Kasumi-1 (cell line): ENCODE data around the gene BRIP1.
A peak's percentile ranks its signal among the peaks of the same experiment; 100 is the strongest.
"Not testable (repeated sequence)": the region's sequence is repeated elsewhere in the genome, so short reads cannot be mapped to it uniquely, and the experiment has no call there.

Experiments used
- DNase-seq, 2 experiments: peaks; one replicate each; lab custom pipeline; 2025; lab: John Stamatoyannopoulos, UW

The BRIP1 gene

GRCh38 chr17:61799812-61800484, 63.4 kb downstream of the BRIP1 start:
- peak; percentile 42 to 54 for DNase-seq

GRCh38 chr17:61797283-61797682, 66.0 kb downstream of the BRIP1 start:
- no peak for DNase-seq

GRCh38 chr17:61795546-61795945, 67.8 kb downstream of the BRIP1 start:
- no peak for DNase-seq

- DNase-seq = no peak
These were observed 68.5 kb downstream of the BRIP1 start for GRCh38 chr17:61794792-61795191.

GRCh38 chr17:61794242-61794641, 69.1 kb downstream of the BRIP1 start:
- DNase-seq = no peak

- no peak for DNase-seq
These were observed 69.8 kb downstream of the BRIP1 start for GRCh38 chr17:61793565-61793964.

GRCh38 chr17:61789872-61790271, 73.5 kb downstream of the BRIP1 start:
- no peak for DNase-seq

GRCh38 chr17:61786088-61786487, 77.2 kb downstream of the BRIP1 start:
- peak; percentile 27 to 48 for DNase-seq

GRCh38 chr17:61784510-61784909, 78.8 kb downstream of the BRIP1 start:
- no peak for DNase-seq

GRCh38 chr17:61783556-61784304, 79.6 kb downstream of the BRIP1 start:
- no peak for DNase-seq

- no peak for DNase-seq
These were observed 80.2 kb downstream of the BRIP1 start for GRCh38 chr17:61783120-61783519.

GRCh38 chr17:61782683-61783082, 80.6 kb downstream of the BRIP1 start:
- DNase-seq = no peak

GRCh38 chr17:61775364-61775763, 88.0 kb downstream of the BRIP1 start:
- DNase-seq = no peak

GRCh38 chr17:61774724-61775123, 88.6 kb downstream of the BRIP1 start:
- DNase-seq = no peak

GRCh38 chr17:61774087-61774486, 89.2 kb downstream of the BRIP1 start:
- not testable (repeated sequence) for DNase-seq

GRCh38 chr17:61770752-61771533, 92.4 kb downstream of the BRIP1 start:
- DNase-seq = no peak

GRCh38 chr17:61770043-61770442, 93.3 kb downstream of the BRIP1 start:
- no peak for DNase-seq

- DNase-seq = no peak
These were observed 94.9 kb downstream of the BRIP1 start for GRCh38 chr17:61768405-61768804.

GRCh38 chr17:61766520-61766919, 96.8 kb downstream of the BRIP1 start:
- no peak for DNase-seq

GRCh38 chr17:61764846-61765245, 98.5 kb downstream of the BRIP1 start:
- DNase-seq = no peak

- DNase-seq = no peak
These were observed 101.5 kb downstream of the BRIP1 start for GRCh38 chr17:61761827-61762226.

- DNase-seq = no peak
These were observed 104.0 kb downstream of the BRIP1 start for GRCh38 chr17:61759362-61759761.

- no peak for DNase-seq
These were observed 104.9 kb downstream of the BRIP1 start for GRCh38 chr17:61758430-61758829.
